Neural crest cell (in vitro differentiated cells): ENCODE measurements around the gene DOCK9. TPM values are rescaled to one million over a fixed set of nuclear protein-coding genes. Genes with fewer than 3 reads are reported as not detected.

Source experiments
- DNase-seq: peaks from one replicate; pipeline ENCODE4 v3.0.0; 2021; ENCODE audit warnings: low read depth, mixed read lengths, low spot score
- H3K27ac Mint-ChIP-seq: one replicate; pipeline ENCODE4 v1.8.0; 2021; ENCODE audit warnings: mild to moderate bottlenecking, mixed read lengths; ENCODE audit not compliant: unreplicated experiment
- H3K27me3 Mint-ChIP-seq: 2 replicates; pipeline ENCODE4 v1.8.0; 2021; ENCODE audit warnings: low read depth, mild to moderate bottlenecking, mixed read lengths
- H3K36me3 Mint-ChIP-seq: 2 replicates; pipeline ENCODE4 v1.8.0; 2021; ENCODE audit warnings: low read depth, mild to moderate bottlenecking, mixed read lengths
- H3K4me1 Mint-ChIP-seq: 2 replicates; pipeline ENCODE4 v1.8.0; 2021; ENCODE audit warnings: mixed read lengths
- H3K4me3 Mint-ChIP-seq: one replicate; pipeline ENCODE4 v1.8.0; 2021; ENCODE audit warnings: mild to moderate bottlenecking, mixed read lengths
- H3K9me3 Mint-ChIP-seq: 2 replicates; pipeline ENCODE4 v1.8.0; 2021; ENCODE audit warnings: mixed read lengths
- CTCF ChIP-seq: fragments of 200-600 bp; sonication (generic); conservative IDR thresholded peaks from 2 replicates; pipeline ENCODE4 v1.5.0; 2021; ENCODE audit warnings: antibody characterized with exemption, mild to moderate bottlenecking
- total RNA-seq: library from RNA; stranded (reverse); gene quantifications from 2 replicates; pipeline ENCODE4 v1.2.1, GENCODE V29; 2021

The DOCK9 gene
- total RNA-seq, 1 donor from 2014 or later = 6.9 TPM

GRCh38 chr13:98992355-98992754, 14.5 kb upstream of the DOCK9 start:
- no peak overlapping the region for H3K4me3 Mint-ChIP-seq
- no peak for TF ChIP-seq CTCF
- H3K27me3 Mint-ChIP-seq = no peaks in the 10 kb centered on the region
- no peak for DNase-seq
- H3K36me3 Mint-ChIP-seq = no peaks in the 10 kb centered on the region
- no peaks in the 10 kb centered on the region for H3K9me3 Mint-ChIP-seq
- no peak overlapping the region for H3K27ac Mint-ChIP-seq
- H3K4me1 Mint-ChIP-seq = peaks cover 7% of the 10 kb centered on the region

- Mint-ChIP-seq H3K27ac (no peak overlapping the region), H3K4me3 (no peak overlapping the region), H3K36me3 (no peaks in the 10 kb centered on the region), H3K9me3 (no peaks in the 10 kb centered on the region), H3K4me1 (no peaks in the 10 kb centered on the region), H3K27me3 (no peaks in the 10 kb centered on the region)
- TF ChIP-seq CTCF = no peak
- no peak for DNase-seq
These were observed 12.8 kb upstream of the DOCK9 start for GRCh38 chr13:98990701-98991100.

- no peak for TF ChIP-seq CTCF
- H3K9me3 Mint-ChIP-seq = no peaks in the 10 kb centered on the region
- H3K4me3 Mint-ChIP-seq = no peak overlapping the region
- DNase-seq = no peak
- no peaks in the 10 kb centered on the region for H3K27me3 Mint-ChIP-seq
- H3K36me3 Mint-ChIP-seq = no peaks in the 10 kb centered on the region
- no peaks in the 10 kb centered on the region for H3K4me1 Mint-ChIP-seq
- H3K27ac Mint-ChIP-seq = no peak overlapping the region
These were observed 11.8 kb upstream of the DOCK9 start for GRCh38 chr13:98989469-98990235.

GRCh38 chr13:98988780-98989179, 10.9 kb upstream of the DOCK9 start:
- DNase-seq = no peak
- Mint-ChIP-seq H3K4me1 (no peaks in the 10 kb centered on the region), H3K36me3 (no peaks in the 10 kb centered on the region), H3K4me3 (no peak overlapping the region), H3K9me3 (no peaks in the 10 kb centered on the region), H3K27ac (no peak overlapping the region), H3K27me3 (no peaks in the 10 kb centered on the region)
- TF ChIP-seq CTCF = no peak

GRCh38 chr13:98988277-98988676, 10.4 kb upstream of the DOCK9 start:
- no peak for TF ChIP-seq CTCF
- H3K4me3 Mint-ChIP-seq = no peak overlapping the region
- no peaks in the 10 kb centered on the region for H3K36me3 Mint-ChIP-seq
- DNase-seq = no peak
- H3K9me3 Mint-ChIP-seq = no peaks in the 10 kb centered on the region
- H3K4me1 Mint-ChIP-seq = peaks cover under 1% of the 10 kb centered on the region
- H3K27me3 Mint-ChIP-seq = no peaks in the 10 kb centered on the region
- no peak overlapping the region for H3K27ac Mint-ChIP-seq
